SK-N-SH (cell line): ENCODE data around the gene NCSTN. TPM values are rescaled to one million over a fixed set of nuclear protein-coding genes. Genes with fewer than 3 reads are reported as not detected.

Source experiments
- CTCF ChIA-PET: fragments of 300-600, 350-600 bp; formaldehyde crosslinking; extraction: SDS; loops from one replicate; lab custom pipeline; 2021; lab: Yijun Ruan, JAX
- POLR2A ChIA-PET: fragments of 350-600 bp; sonication (Branson Sonifier 250); formaldehyde crosslinking; extraction: SDS; loops from one replicate; lab custom pipeline; 2020; ENCODE audit warnings: antibody characterized with exemption, inconsistent platforms; lab: Yijun Ruan, JAX
- DNase-seq: peaks from one replicate; pipeline ENCODE4 v3.0.0; 2012
- H2AFZ ChIP-seq: fragments of 200-600 bp; sonication (generic); 2 replicates; pipeline ENCODE4 v1.8.1; 2016; ENCODE audit warnings: antibody characterized with exemption, mild to moderate bottlenecking, low read depth
- H3F3A ChIP-seq: fragments of 200-600 bp; sonication (generic); replicated peaks from 2 replicates; pipeline ENCODE3; 2016; ENCODE audit warnings: antibody characterized with exemption, mild to moderate bottlenecking; ENCODE audit not compliant: insufficient read depth
- H3K27ac ChIP-seq, 2 experiments: fragments of 200-500 bp in 1 of 2; fragments of 200-600 bp in 1 of 2; sonication (Bioruptor generic) in 1 of 2; sonication (generic), shearing (Covaris generic) in 1 of 2; 2 replicates each; pipeline versions ENCODE4 v1.5.1 to v1.6.1; 2014 to 2016; ENCODE audit warnings: low read depth in 2 of 2, inconsistent platforms in 1 of 2, low read length in 1 of 2, mild to moderate bottlenecking in 1 of 2, mixed read lengths in 1 of 2
- H3K27me3 ChIP-seq: fragments of 200-600 bp; sonication (generic), shearing (Covaris generic); 2 replicates; pipeline ENCODE4 v1.6.1; 2016; ENCODE audit warnings: mixed run types; ENCODE audit not compliant: insufficient read depth
- H3K36me3 ChIP-seq, 2 experiments: fragments of 200-500 bp in 1 of 2; fragments of 200-600 bp in 1 of 2; sonication (Bioruptor generic) in 1 of 2; sonication (generic) in 1 of 2; replicated peaks in 1 of 2; 2 replicates each; pipeline versions ENCODE3 to v1.5.1; 2014 to 2016; ENCODE audit warnings: low read length in 1 of 2, mild to moderate bottlenecking in 1 of 2; ENCODE audit not compliant: insufficient read depth in 2 of 2, control insufficient read depth in 1 of 2
- H3K4me1 ChIP-seq, 2 experiments: fragments of 200-500 bp in 1 of 2; fragments of 200-600 bp in 1 of 2; sonication (Bioruptor generic) in 1 of 2; sonication (generic), shearing (Covaris generic) in 1 of 2; 2 replicates each; pipeline versions ENCODE4 v1.5.1 to v1.6.1; 2014 to 2016; ENCODE audit warnings: low read depth in 1 of 2, low read length in 1 of 2, mixed run types in 1 of 2; ENCODE audit not compliant: insufficient read depth in 2 of 2, control insufficient read depth in 1 of 2
- H3K4me2 ChIP-seq: fragments of 200-600 bp; sonication (generic), shearing (Covaris generic); 2 replicates; pipeline ENCODE4 v1.6.1; 2017; ENCODE audit warnings: mixed run types
- H3K4me3 ChIP-seq, 2 experiments: fragments of 200-500 bp in 1 of 2; fragments of 200-600 bp in 1 of 2; sonication (Bioruptor generic) in 1 of 2; sonication (generic), shearing (Covaris generic) in 1 of 2; 2 replicates each; pipeline versions ENCODE4 v1.5.1 to v1.8.1; 2014 to 2016; ENCODE audit warnings: low read depth in 2 of 2, inconsistent platforms in 1 of 2, low read length in 1 of 2, mild to moderate bottlenecking in 1 of 2, mixed read lengths in 1 of 2, moderate library complexity in 1 of 2
- H3K79me2 ChIP-seq: fragments of 200-600 bp; sonication (generic); 2 replicates; pipeline ENCODE4 v1.8.1; 2017; ENCODE audit warnings: mild to moderate bottlenecking; ENCODE audit not compliant: insufficient read depth
- H3K9ac ChIP-seq: fragments of 200-600 bp; sonication (generic); 2 replicates; pipeline ENCODE4 v1.6.1; 2017; ENCODE audit warnings: mixed run types
- H3K9me2 ChIP-seq: fragments of 200-600 bp; sonication (generic); 2 replicates; pipeline ENCODE4 v1.6.1; 2017; ENCODE audit warnings: mixed run types
- H3K9me3 ChIP-seq: fragments of 200-600 bp; sonication (generic); 2 replicates; pipeline ENCODE4 v1.6.1; 2017; ENCODE audit warnings: mixed run types, mild to moderate bottlenecking, moderate library complexity
- H4K20me1 ChIP-seq: fragments of 200-600 bp; sonication (generic); 2 replicates; pipeline ENCODE4 v1.6.1; 2017; ENCODE audit warnings: mild to moderate bottlenecking, mixed run types; ENCODE audit not compliant: insufficient read depth
- CHD2 ChIP-seq: fragments of 150-350 bp; IDR thresholded peaks from 2 replicates; pipeline ENCODE4 v1.6.1; 2018; ENCODE audit warnings: low read length; ENCODE audit not compliant: partially characterized antibody
- CTCF ChIP-seq: fragments of 200-600 bp; sonication (generic); IDR thresholded peaks from 2 replicates; pipeline ENCODE4 v1.6.1; 2017; ENCODE audit warnings: antibody characterized with exemption, mild to moderate bottlenecking, moderate library complexity
- ELF1 ChIP-seq: IDR thresholded peaks from 2 replicates; pipeline ENCODE4 v1.4.0; 2012
- EP300 ChIP-seq, 2 experiments: IDR thresholded peaks; 2 replicates each; pipeline versions ENCODE4 v1.4.0 to v1.6.1; 2012; ENCODE audit warnings: borderline replicate concordance in 1 of 2, low read depth in 1 of 2, low read length in 1 of 2
- EZH2phosphoT487 ChIP-seq: fragments of 200-600 bp; sonication (generic); IDR thresholded peaks from 2 replicates; pipeline ENCODE4 v1.6.1; 2017; ENCODE audit warnings: low read depth, mixed run types, mild to moderate bottlenecking, antibody characterized with exemption, moderate library complexity, borderline replicate concordance
- FOSL2 ChIP-seq: IDR thresholded peaks from 2 replicates; pipeline ENCODE4 v1.4.0; 2012; ENCODE audit warnings: low read depth, mild to moderate bottlenecking, moderate library complexity, borderline replicate concordance
- FOXJ3 ChIP-seq: sonication (generic); formaldehyde crosslinking; IDR thresholded peaks from 2 replicates; pipeline ENCODE4 v1.5.1; 2020; ENCODE audit warnings: mild to moderate bottlenecking, missing genetic modification reagents
- FOXM1 ChIP-seq: IDR thresholded peaks from 2 replicates; pipeline ENCODE4 v1.4.0; 2012; ENCODE audit warnings: low read depth, mild to moderate bottlenecking
- GABPA ChIP-seq: IDR thresholded peaks from 2 replicates; pipeline ENCODE4 v1.4.0; 2012; ENCODE audit warnings: low read depth, mild to moderate bottlenecking
- GATA2 ChIP-seq: sonication (generic); formaldehyde crosslinking; IDR thresholded peaks from 2 replicates; pipeline ENCODE4 v1.5.0; 2020; ENCODE audit warnings: mild to moderate bottlenecking, missing genetic modification reagents
- IRF3 ChIP-seq: fragments of 150-350 bp; IDR thresholded peaks from 2 replicates; pipeline ENCODE4 v1.6.1; 2016; ENCODE audit warnings: mild to moderate bottlenecking, low read depth, low read length
- JUND ChIP-seq: IDR thresholded peaks from 2 replicates; pipeline ENCODE4 v1.4.0; 2012
- MAX ChIP-seq: IDR thresholded peaks from 2 replicates; pipeline ENCODE4 v1.4.0; 2012; ENCODE audit warnings: low read depth
- MEF2A ChIP-seq: IDR thresholded peaks from 2 replicates; pipeline ENCODE4 v1.4.0; 2012; ENCODE audit warnings: low read depth, borderline replicate concordance
- MXI1 ChIP-seq: IDR thresholded peaks from 2 replicates; pipeline ENCODE4 v1.6.1; 2012; ENCODE audit warnings: mild to moderate bottlenecking, low read depth, low read length, improper control_type of control experiment
- NFIC ChIP-seq: IDR thresholded peaks from 2 replicates; pipeline ENCODE4 v1.4.0; 2012; ENCODE audit warnings: borderline replicate concordance
- NRF1 ChIP-seq: IDR thresholded peaks from 2 replicates; pipeline ENCODE4 v1.6.1; 2012; ENCODE audit warnings: low read depth, mild to moderate bottlenecking, low read length
- PBX3 ChIP-seq: IDR thresholded peaks from 2 replicates; pipeline ENCODE4; 2012
- POLR2AphosphoS5 ChIP-seq: IDR thresholded peaks from 2 replicates; pipeline ENCODE4 v1.6.1; 2012; ENCODE audit warnings: low read depth, low read length
- RAD21 ChIP-seq: IDR thresholded peaks from 2 replicates; pipeline ENCODE4 v1.6.1; 2012; ENCODE audit warnings: mild to moderate bottlenecking, low read length
- RCOR1 ChIP-seq: fragments of 150-350 bp; IDR thresholded peaks from 2 replicates; pipeline ENCODE4 v1.6.1; 2017; ENCODE audit warnings: antibody characterized with exemption, low read length
- RFX5 ChIP-seq: IDR thresholded peaks from 2 replicates; pipeline ENCODE4 v1.6.1; 2012; ENCODE audit warnings: mild to moderate bottlenecking, improper control_type of control experiment, low read length
- RXRA ChIP-seq: IDR thresholded peaks from 2 replicates; pipeline ENCODE4 v1.4.0; 2012; ENCODE audit warnings: low read depth, mild to moderate bottlenecking, borderline replicate concordance
- SIN3A ChIP-seq: IDR thresholded peaks from 2 replicates; pipeline ENCODE4 v1.6.1; 2012; ENCODE audit warnings: low read depth, mild to moderate bottlenecking, low read length, moderate library complexity, borderline replicate concordance
- SMC3 ChIP-seq: IDR thresholded peaks from 2 replicates; pipeline ENCODE4 v1.6.1; 2012; ENCODE audit warnings: low read depth, low read length, improper control_type of control experiment
- TAF1 ChIP-seq: IDR thresholded peaks from 2 replicates; pipeline ENCODE4 v1.6.1; 2012; ENCODE audit warnings: low read depth, mild to moderate bottlenecking, low read length, moderate library complexity, borderline replicate concordance
- TCF12 ChIP-seq: IDR thresholded peaks from 2 replicates; pipeline ENCODE4 v1.4.0; 2012
- TEAD4 ChIP-seq: IDR thresholded peaks from 2 replicates; pipeline ENCODE4 v1.4.0; 2012; ENCODE audit warnings: mild to moderate bottlenecking, borderline replicate concordance; ENCODE audit not compliant: insufficient read depth
- USF1 ChIP-seq: IDR thresholded peaks from 2 replicates; pipeline ENCODE4 v1.4.0; 2012; ENCODE audit warnings: low read depth, borderline replicate concordance
- YY1 ChIP-seq: IDR thresholded peaks from 2 replicates; pipeline ENCODE4 v1.4.0; 2012; ENCODE audit warnings: low read depth, mild to moderate bottlenecking
- WGBS: methylation state at CpG from one replicate; pipeline ENCODE4 v1.1.6; 2017; ENCODE audit warnings: low lambda C conversion rate; 5-methylcytosine and 5-hydroxymethylcytosine counted together
- polyA plus RNA-seq, 3 experiments: library from polyadenylated mRNA; depleted of rRNA; stranded (reverse); fragments of >200 nt; gene quantifications; 2 replicates each; pipeline ENCODE4 v1.2.3, GENCODE V29; 2012

NCSTN gene
- 165 and 226 TPM in 2 replicates for polyA plus RNA-seq (2012; rRNA removed)
- polyA plus RNA-seq (2012; cell fraction: cytosol; rRNA removed): 119 and 142 TPM in 2 replicates
- polyA plus RNA-seq (2012; cell fraction: nucleus; rRNA removed): 207 and 239 TPM in 2 replicates

GRCh38 chr1:160342953-160343869 is at the start of gene NCSTN, which contains the start of gene COPA:
Gene NCSTN (plus strand): TSS chr1:160343383. CDS start chr1:160343397, 14 bp downstream.
Gene COPA (minus strand): TSS chr1:160343250. CDS start chr1:160343170, 80 bp downstream.
- peak within 1 kb of the TSS; percentile 83 for H3K4me2 ChIP-seq
- peak within 1 kb of the TSS; percentile 89 for H3K27ac ChIP-seq
- H2AFZ ChIP-seq: peak within 1 kb of the TSS; percentile 93
- ChIA-PET POLR2A (interaction anchor here (0.9 kb wide), 1 partner anchor 81 kb away, joined by 3 read pairs; the partner anchor contains the start of gene DCAF8), CTCF (interaction anchor here (4.5 kb wide), 1 partner anchor 34 kb away, joined by 20 read pairs; no protein-coding TSS in a partner anchor)
- H3K36me3 ChIP-seq: peaks cover 39 to 45% of the 10 kb centered on the region in 2 experiments
- DNase-seq: peak; percentile 90
- H3K4me1 ChIP-seq: peaks cover 5 to 15% of the 10 kb centered on the region in 2 experiments; a peak in 2 of 4 replicates
- H3K4me3 ChIP-seq: peak within 1 kb of the TSS; percentile 94 to 98
- no peaks in the 10 kb centered on the region for H3K9me2 ChIP-seq
- peak within 1 kb of the TSS; percentile 98 for H3K9ac ChIP-seq
- H3K9me3 ChIP-seq: no peaks in the 10 kb centered on the region
- H3F3A ChIP-seq: no peaks in the 10 kb centered on the region
- WGBS: under 1% methylated on average over 56 of the region's 58 CpGs
- peaks cover 81% of the 10 kb centered on the region for H3K79me2 ChIP-seq
- no peaks in the 10 kb centered on the region for H3K27me3 ChIP-seq
- H4K20me1 ChIP-seq: peaks cover 37% of the 10 kb centered on the region
- TF ChIP-seq SIN3A (peak; percentile 86), ELF1 (peak; percentile 93), USF1 (no peak), GATA2 (CRISPR knock-in tag) (no peak), PBX3 (peak; percentile 39; the same call in 1 of the 2 replicates), IRF3 (no peak), TCF12 (no peak), POLR2AphosphoS5 (peak; percentile 95), NFIC (no peak), FOXJ3 (CRISPR knock-in tag) (no peak), CTCF (no peak), GABPA (peak; percentile 93), EZH2phosphoT487 (no peak), EP300 (IDR thresholded peaks at IDR 0.05; ENCODE audit: borderline replicate concordance in 1 of 2, low read depth in 1 of 2, low read length in 1 of 2) (0 out of 4 replicates have a peak, but pooled peaks of 1 of the 2 experiments have one; percentile 23), MXI1 (peak; percentile 75), MAX (peak; percentile 60; the same call in 1 of the 2 replicates), TAF1 (peak; percentile 95), RXRA (no peak), RAD21 (no peak), FOXM1 (no peak), MEF2A (no peak), SMC3 (no peak), JUND (no peak), CHD2 (peak; percentile 20), FOSL2 (no peak), RCOR1 (no peak), RFX5 (no peak), TEAD4 (no peak), NRF1 (no peak), YY1 (peak; percentile 95)
